DND-41 (cell line): Measurements from ENCODE around the gene POT1.

Experiments
- ATAC-seq: fragments of 200-7000 bp; cut with Tn5 transposase; 3 replicates; pipeline ENCODE4 v1.9.1; 2021; ENCODE audit warnings: low read depth; ENCODE audit not compliant: insufficient read depth
- DNase-seq: peaks from one replicate; pipeline ENCODE4 v3.0.0-alpha.2; 2020
- H2AFZ ChIP-seq: 2 replicates; pipeline ENCODE4 v1.6.0; 2012; ENCODE audit warnings: low read depth, low read length
- H3K27ac ChIP-seq: 2 replicates; pipeline ENCODE4 v1.5.1; 2012; ENCODE audit warnings: low read length, inconsistent platforms
- H3K27me3 ChIP-seq: fragments of 200-600 bp; sonication (generic); 2 replicates; pipeline ENCODE4 v1.6.0; 2012; ENCODE audit warnings: low read length, mild to moderate bottlenecking, inconsistent platforms; ENCODE audit not compliant: insufficient read depth, poor library complexity
- H3K36me3 ChIP-seq: 2 replicates; pipeline ENCODE4 v1.5.1; 2012; ENCODE audit warnings: low read length, inconsistent platforms; ENCODE audit not compliant: insufficient read depth
- H3K4me1 ChIP-seq: 2 replicates; pipeline ENCODE4 v1.5.1; 2012; ENCODE audit warnings: mild to moderate bottlenecking, low read length; ENCODE audit not compliant: insufficient read depth
- H3K4me2 ChIP-seq: 2 replicates; pipeline ENCODE4 v1.6.0; 2012; ENCODE audit warnings: mild to moderate bottlenecking, moderate library complexity, low read length, inconsistent platforms; ENCODE audit not compliant: insufficient read depth
- H3K4me3 ChIP-seq, 2 experiments: fragments of 200-600 bp in 1 of 2; shearing (Covaris generic) in 1 of 2; 2 replicates each; pipeline ENCODE4 v1.5.1; 2012 to 2016; ENCODE audit warnings: inconsistent platforms in 2 of 2, low read length in 2 of 2, mild to moderate bottlenecking in 2 of 2, low read depth in 1 of 2, moderate library complexity in 1 of 2
- H3K79me2 ChIP-seq: 2 replicates; pipeline ENCODE4 v1.6.0; 2012; ENCODE audit warnings: low read length, inconsistent platforms; ENCODE audit not compliant: insufficient read depth
- H3K9ac ChIP-seq: 2 replicates; pipeline ENCODE4 v1.6.0; 2012; ENCODE audit warnings: low read depth, mild to moderate bottlenecking, inconsistent platforms, low read length, moderate library complexity
- H3K9me3 ChIP-seq: 2 replicates; pipeline ENCODE4 v1.5.1; 2012; ENCODE audit warnings: low read length, moderate library complexity, mild to moderate bottlenecking, inconsistent platforms; ENCODE audit not compliant: insufficient read depth, severe bottlenecking
- H4K20me1 ChIP-seq: 2 replicates; pipeline ENCODE4 v1.6.0; 2012; ENCODE audit warnings: low read length; ENCODE audit not compliant: insufficient read depth
- EZH2 ChIP-seq: IDR thresholded peaks from 3 replicates; pipeline ENCODE4 v1.6.1; 2012; ENCODE audit warnings: borderline replicate concordance, low read depth, mild to moderate bottlenecking, moderate library complexity, low read length, inconsistent platforms; ENCODE audit not compliant: severe bottlenecking
- TF ChIP-seq, protein P1 (sequence below): IDR thresholded peaks from 2 replicates; pipeline ENCODE4 v1.5.1; 2012; ENCODE audit warnings: borderline replicate concordance, low read length, moderate library complexity, mild to moderate bottlenecking; ENCODE audit not compliant: poor library complexity, severe bottlenecking; ENCODE audit errors: extremely low read depth

Gene POT1

GRCh38 chr7:124934841-124935240 lies 5.2 kb upstream of the POT1 start:
- no peak overlapping the region for H2AFZ ChIP-seq
- no peaks in the 10 kb centered on the region for H4K20me1 ChIP-seq
- H3K4me1 ChIP-seq: peaks cover 7% of the 10 kb centered on the region
- no peak overlapping the region for H3K4me2 ChIP-seq
- no peak for ATAC-seq
- no peaks in the 10 kb centered on the region for H3K79me2 ChIP-seq
- no peaks in the 10 kb centered on the region for H3K9me3 ChIP-seq
- TF ChIP-seq, protein P1, sequence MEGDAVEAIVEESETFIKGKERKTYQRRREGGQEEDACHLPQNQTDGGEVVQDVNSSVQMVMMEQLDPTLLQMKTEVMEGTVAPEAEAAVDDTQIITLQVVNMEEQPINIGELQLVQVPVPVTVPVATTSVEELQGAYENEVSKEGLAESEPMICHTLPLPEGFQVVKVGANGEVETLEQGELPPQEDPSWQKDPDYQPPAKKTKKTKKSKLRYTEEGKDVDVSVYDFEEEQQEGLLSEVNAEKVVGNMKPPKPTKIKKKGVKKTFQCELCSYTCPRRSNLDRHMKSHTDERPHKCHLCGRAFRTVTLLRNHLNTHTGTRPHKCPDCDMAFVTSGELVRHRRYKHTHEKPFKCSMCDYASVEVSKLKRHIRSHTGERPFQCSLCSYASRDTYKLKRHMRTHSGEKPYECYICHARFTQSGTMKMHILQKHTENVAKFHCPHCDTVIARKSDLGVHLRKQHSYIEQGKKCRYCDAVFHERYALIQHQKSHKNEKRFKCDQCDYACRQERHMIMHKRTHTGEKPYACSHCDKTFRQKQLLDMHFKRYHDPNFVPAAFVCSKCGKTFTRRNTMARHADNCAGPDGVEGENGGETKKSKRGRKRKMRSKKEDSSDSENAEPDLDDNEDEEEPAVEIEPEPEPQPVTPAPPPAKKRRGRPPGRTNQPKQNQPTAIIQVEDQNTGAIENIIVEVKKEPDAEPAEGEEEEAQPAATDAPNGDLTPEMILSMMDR: no peak
- TF ChIP-seq EZH2: no peak
- H3K27me3 ChIP-seq: peaks cover 2% of the 10 kb centered on the region
- no peaks in the 10 kb centered on the region for H3K36me3 ChIP-seq
- H3K9ac ChIP-seq: no peak overlapping the region
- H3K4me3 ChIP-seq: no peak overlapping the region
- DNase-seq: no peak
- no peak overlapping the region for H3K27ac ChIP-seq

DNA sequence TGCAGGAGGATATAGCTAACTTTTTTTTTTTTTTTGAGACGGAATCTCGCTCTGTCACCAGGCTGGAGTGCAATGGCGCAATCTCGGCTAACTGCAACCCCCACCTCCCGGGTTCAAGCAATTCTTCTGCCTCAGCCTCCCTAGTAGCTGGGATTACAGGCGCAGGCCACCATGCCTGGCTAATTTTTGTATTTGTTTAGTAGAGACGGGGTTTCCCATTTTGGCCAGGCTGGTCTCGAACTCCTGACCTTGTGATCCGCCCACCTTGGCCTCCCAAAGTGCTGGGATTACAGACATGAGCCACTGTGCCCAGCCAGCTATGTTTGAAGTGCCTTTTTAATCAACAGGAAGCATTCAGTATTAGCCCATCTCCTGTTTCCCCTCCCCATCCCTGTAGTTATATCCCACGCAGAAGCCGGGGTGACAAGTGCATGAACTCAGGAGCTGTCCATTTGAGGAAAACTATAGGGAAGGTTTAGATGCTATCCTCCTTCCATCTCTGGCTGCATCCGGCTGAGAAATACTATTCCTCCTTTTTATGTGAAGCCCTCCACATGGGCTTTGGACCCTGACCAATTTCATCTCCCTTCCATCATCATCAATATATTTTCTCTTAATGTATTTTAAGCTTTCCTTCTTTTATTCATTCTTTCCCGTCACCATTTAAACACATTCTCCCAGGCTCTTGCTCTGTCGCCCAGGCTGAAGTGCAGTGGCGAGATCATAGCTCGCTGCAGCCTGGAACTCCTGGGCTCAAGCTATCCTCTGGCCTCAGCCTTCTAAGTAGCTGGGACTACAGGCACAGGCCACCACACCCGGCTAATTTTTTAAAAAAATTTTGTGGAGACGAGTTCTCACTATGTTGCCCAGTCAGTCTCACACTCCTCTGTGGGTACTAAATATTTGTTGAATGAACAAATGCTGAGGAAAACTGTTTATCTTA lies 1.3 kb upstream of the POT1 start:
- H3K4me3 ChIP-seq: no peak overlapping the region
- no peak overlapping the region for H3K9ac ChIP-seq
- ATAC-seq: no peak
- peaks cover 37% of the 10 kb centered on the region for H3K4me1 ChIP-seq
- no peak for TF ChIP-seq EZH2
- peaks cover 10% of the 10 kb centered on the region; the same call in 1 of the 2 replicates for H3K36me3 ChIP-seq
- H2AFZ ChIP-seq: 0 out of 2 replicates have a peak overlapping the region, but pooled peaks have one; percentile 7
- no peaks in the 10 kb centered on the region for H3K9me3 ChIP-seq
- no peaks in the 10 kb centered on the region for H4K20me1 ChIP-seq
- no peaks in the 10 kb centered on the region for H3K27me3 ChIP-seq
- peaks cover 35% of the 10 kb centered on the region for H3K79me2 ChIP-seq
- no peak overlapping the region for H3K27ac ChIP-seq
- H3K4me2 ChIP-seq: no peak overlapping the region
- DNase-seq: no peak

- peak overlapping the region; percentile 64 for H3K27ac ChIP-seq
- no peak for ATAC-seq
Observed at GRCh38 chr7:124930173-124930623, 573 bp upstream of the POT1 start.

More at GRCh38 chr7:124930173-124930623, 573 bp upstream of the POT1 start:
- Histone ChIP-seq H3K79me2 (peaks cover 43% of the 10 kb centered on the region), H3K9me3 (no peaks in the 10 kb centered on the region), H4K20me1 (no peaks in the 10 kb centered on the region), H3K4me3 (peak overlapping the region in 1 of 2 experiments; percentile 69; a peak in 2 of 4 replicates), H3K4me1 (peaks cover 44% of the 10 kb centered on the region), H2AFZ (peak overlapping the region; percentile 80), H3K9ac (peak overlapping the region; percentile 36; the same call in 1 of the 2 replicates), H3K4me2 (peak overlapping the region; percentile 82), H3K36me3 (peaks cover 10% of the 10 kb centered on the region; the same call in 1 of the 2 replicates), H3K27me3 (no peaks in the 10 kb centered on the region)
- TF ChIP-seq EZH2: no peak
- TF ChIP-seq, protein P1: no peak
- no peak for DNase-seq
